GM12864 (cell line): Measurements from ENCODE around the gene ARRDC5.
"Not testable (repeated sequence)": the region's sequence is repeated elsewhere in the genome, so short reads cannot be mapped to it uniquely, and the experiment has no call there.

Experiments used
- DNase-seq: peaks from one replicate; pipeline ENCODE4 v3.0.0-alpha.2; 2011; ENCODE audit warnings: low read depth
- H3K4me3 ChIP-seq: 2 replicates; pipeline ENCODE4 v1.5.1; 2011; ENCODE audit warnings: mild to moderate bottlenecking, low read depth, low read length, control low read depth
- CTCF ChIP-seq: IDR thresholded peaks from 2 replicates; pipeline ENCODE4 v1.5.1; 2011; ENCODE audit warnings: low read depth, mild to moderate bottlenecking, moderate library complexity, low read length, control low read depth, inconsistent platforms; ENCODE audit errors: missing control alignments

The ARRDC5 gene

GRCh38 chr19:4866595-4867424, 35.9 kb downstream of the ARRDC5 start:
- no peak for DNase-seq
- peak overlapping the region; percentile 83 for H3K4me3 ChIP-seq
- TF ChIP-seq CTCF, result no peak

GRCh38 chr19:4861147-4861546, 41.5 kb downstream of the ARRDC5 start:
- DNase-seq, result no peak
- no peak for TF ChIP-seq CTCF
- H3K4me3 ChIP-seq, result no peak overlapping the region

GRCh38 chr19:4859697-4860096, 43.0 kb downstream of the ARRDC5 start:
- H3K4me3 ChIP-seq, result no peak overlapping the region
- DNase-seq, result no peak
- TF ChIP-seq CTCF, result no peak

GRCh38 chr19:4856468-4856867, 46.2 kb downstream of the ARRDC5 start:
- not testable (repeated sequence) for H3K4me3 ChIP-seq, DNase-seq

GRCh38 chr19:4853506-4853905, 49.2 kb downstream of the ARRDC5 start:
- DNase-seq, H3K4me3 ChIP-seq: not testable (repeated sequence)

GRCh38 chr19:4852484-4852883, 50.2 kb downstream of the ARRDC5 start:
- H3K4me3 ChIP-seq, result no peak overlapping the region
- DNase-seq, result no peak
- TF ChIP-seq CTCF, result no peak

- H3K4me3 ChIP-seq, result no peak overlapping the region
- peak; percentile 94 for TF ChIP-seq CTCF
- no peak for DNase-seq
These were observed 51.0 kb downstream of the ARRDC5 start for GRCh38 chr19:4851551-4852290.

- DNase-seq, result no peak
- no peak overlapping the region for H3K4me3 ChIP-seq
- TF ChIP-seq CTCF, result no peak
These were observed 53.7 kb downstream of the ARRDC5 start for GRCh38 chr19:4849019-4849418.
